K562 (cell line): ENCODE results near the gene PDZD8. TPM values are rescaled to one million over a fixed set of nuclear protein-coding genes. Genes with fewer than 3 reads are reported as not detected.

Source experiments
- CCAR2 ChIP-seq: fragments of 200-400 bp; formaldehyde crosslinking; IDR thresholded peaks from 2 replicates; pipeline ENCODE4 v1.6.1; 2017; ENCODE audit warnings: mild to moderate bottlenecking, low read depth, low read length
- CCNT2 ChIP-seq: IDR thresholded peaks from 2 replicates; pipeline ENCODE4 v1.6.1; 2011; ENCODE audit warnings: borderline replicate concordance, low read depth, mild to moderate bottlenecking, moderate library complexity, mixed read lengths, low read length; ENCODE audit not compliant: insufficient read length; ENCODE audit errors: extremely low read depth
- E2F5 ChIP-seq: sonication (generic); formaldehyde crosslinking; IDR thresholded peaks from 2 replicates; pipeline ENCODE4 v1.8.0; 2022; ENCODE audit warnings: mild to moderate bottlenecking, missing genetic modification reagents
- ELK1 ChIP-seq: sonication (generic); formaldehyde crosslinking; IDR thresholded peaks from 2 replicates; pipeline ENCODE4 v1.8.1; 2022; ENCODE audit warnings: missing genetic modification reagents
- HMG20A ChIP-seq: fragments of 450-650 bp; formaldehyde crosslinking; conservative IDR thresholded peaks from 2 replicates; pipeline ENCODE4 v1.4.0; 2020; ENCODE audit warnings: mild to moderate bottlenecking, mixed read lengths
- HMG20B ChIP-seq: fragments of 250-450 bp; sonication (Bioruptor Pico); IDR thresholded peaks from 2 replicates; pipeline ENCODE4 v1.5.0; 2021; ENCODE audit warnings: mild to moderate bottlenecking
- ILK ChIP-seq: fragments of 450-650 bp; IDR thresholded peaks from 2 replicates; pipeline ENCODE4 v1.6.1; 2016; ENCODE audit warnings: missing genetic modification characterization, low read depth, mild to moderate bottlenecking, missing compliant biosample characterization, moderate library complexity, borderline replicate concordance
- RBFOX2 ChIP-seq: fragments of 200-400 bp; formaldehyde crosslinking; IDR thresholded peaks from 2 replicates; pipeline ENCODE4 v1.6.1; 2017; ENCODE audit warnings: low read depth, mild to moderate bottlenecking, low read length, moderate library complexity
- RFX5 ChIP-seq: IDR thresholded peaks from 2 replicates; pipeline ENCODE4 v1.6.1; 2011; ENCODE audit warnings: low read depth, mild to moderate bottlenecking, improper control_type of control experiment, low read length
- SIN3B ChIP-seq: fragments of 450-650 bp; IDR thresholded peaks from 2 replicates; pipeline ENCODE4 v1.6.1; 2017; ENCODE audit warnings: low read depth, mild to moderate bottlenecking, moderate library complexity
- SPI1 ChIP-seq: IDR thresholded peaks from 2 replicates; pipeline ENCODE4 v1.6.1; 2011; ENCODE audit warnings: low read depth, low read length, control low read depth, borderline replicate concordance
- SRSF3 ChIP-seq: fragments of 200-400 bp; formaldehyde crosslinking; IDR thresholded peaks from 2 replicates; pipeline ENCODE4 v1.6.1; 2016; ENCODE audit warnings: mild to moderate bottlenecking, low read length, moderate library complexity; ENCODE audit not compliant: insufficient read depth
- TAL1 ChIP-seq: fragments of 450-650 bp; IDR thresholded peaks from 2 replicates; pipeline ENCODE4 v1.6.1; 2016; ENCODE audit warnings: mild to moderate bottlenecking
- TEAD1 ChIP-seq, 2 experiments: fragments of 450-650 bp in 1 of 2; sonication (generic) in 1 of 2; formaldehyde crosslinking; IDR thresholded peaks; 2 replicates each; pipeline versions ENCODE4 v1.4.0 to v1.8.0; 2020 to 2022; ENCODE audit warnings: mild to moderate bottlenecking in 2 of 2, missing genetic modification reagents in 1 of 2
- ZNF407 ChIP-seq: fragments of 450-650 bp; IDR thresholded peaks from 2 replicates; pipeline ENCODE4 v1.6.1; 2016; ENCODE audit warnings: low read depth
- ZNF766 ChIP-seq: fragments of 200-800 bp; sonication (Bioruptor generic); conservative IDR thresholded peaks from 2 replicates; pipeline ENCODE4 v1.6.1; 2016; ENCODE audit warnings: missing genetic modification characterization, missing compliant biosample characterization
- polyA plus RNA-seq, 8 experiments: library from polyadenylated mRNA; depleted of rRNA in 4 of 8; stranded (reverse) in 5 of 8; unstranded in 3 of 8; fragments of >200 nt; fragmentation: Nextera tagmentation in 2 of 8; fragmentation: Illumina TruSeq in 1 of 8; extraction: Ambion mirVana in 2 of 8; extraction: Trizol in 1 of 8; gene quantifications; 2 replicates each; pipeline versions ENCODE4 v1.2.1 to v1.2.3, GENCODE V29; 2011 to 2014; ENCODE audit warnings: inconsistent platforms in 1 of 8, missing spikeins in 1 of 8
- total RNA-seq, 7 experiments: library from RNA; depleted of rRNA in 6 of 7; stranded (reverse); fragments of >200 nt in 6 of 7; fragmentation: Illumina TruSeq in 2 of 7; extraction: Trizol in 2 of 7; gene quantifications; 2 replicates each; pipeline versions ENCODE4 v1.2.1 to v1.2.3, GENCODE V29; 2011 to 2021; ENCODE audit warnings: low replicate concordance in 1 of 7

PDZD8 gene
- total and polyA plus RNA-seq, 9 of the 15 experiments (the other 6 are each of a cell fraction or from before 2014, with no cell fraction given): 5.5 to 53.4 (median 36.8) TPM

GRCh38 chr10:117408436-117409384 lies 33.5 kb upstream of the PDZD8 start (continued):
- no peak for TF ChIP-seq SPI1
- TF ChIP-seq CCNT2: peak; percentile 28
- TF ChIP-seq ZNF766: peak; percentile 57; the same call in 1 of the 2 replicates
- no peak for TF ChIP-seq SIN3B
- no peak for TF ChIP-seq TEAD1 (CRISPR knock-in tag; IDR thresholded peaks at IDR 0.05)
- TF ChIP-seq RFX5: no peak
- no peak for TF ChIP-seq ZNF407
- TF ChIP-seq E2F5 (CRISPR knock-in tag): no peak
- no peak for TF ChIP-seq HMG20A (CRISPR knock-in tag)
- no peak for TF ChIP-seq ELK1 (CRISPR knock-in tag)
- TF ChIP-seq HMG20B (CRISPR knock-in tag): no peak
- TF ChIP-seq SRSF3: no peak
- TF ChIP-seq RBFOX2: 0 out of 2 replicates have a peak, but pooled peaks have one; percentile 30
- peak; percentile 56 for TF ChIP-seq TAL1
- TF ChIP-seq CCAR2: no peak
- TF ChIP-seq ILK (tag): no peak
